ENCODE data around the gene MAFB.

Gene MAFB

DNA sequence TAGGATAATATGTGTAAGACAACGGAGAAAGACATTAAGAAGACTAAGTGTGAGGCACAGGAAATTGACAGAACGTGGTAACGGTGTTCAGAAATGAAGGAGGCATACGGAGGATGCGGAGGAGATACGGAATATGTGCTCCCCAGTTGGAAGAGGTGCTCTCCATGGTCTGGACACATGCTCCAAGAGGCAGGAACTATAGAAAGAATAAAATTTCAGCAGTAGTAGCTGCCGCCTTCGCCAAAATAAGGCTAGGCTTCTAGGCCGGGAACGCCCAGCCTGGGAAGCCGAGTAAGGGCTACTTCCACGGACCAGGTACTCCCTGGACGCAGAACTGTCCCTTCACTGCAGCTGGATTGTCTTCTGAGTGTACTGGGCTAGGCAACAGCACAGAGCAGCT is 7.4 kb downstream of the MAFB start:
- no peak for DNase-seq (ENCODE audit: low spot score)

DNA sequence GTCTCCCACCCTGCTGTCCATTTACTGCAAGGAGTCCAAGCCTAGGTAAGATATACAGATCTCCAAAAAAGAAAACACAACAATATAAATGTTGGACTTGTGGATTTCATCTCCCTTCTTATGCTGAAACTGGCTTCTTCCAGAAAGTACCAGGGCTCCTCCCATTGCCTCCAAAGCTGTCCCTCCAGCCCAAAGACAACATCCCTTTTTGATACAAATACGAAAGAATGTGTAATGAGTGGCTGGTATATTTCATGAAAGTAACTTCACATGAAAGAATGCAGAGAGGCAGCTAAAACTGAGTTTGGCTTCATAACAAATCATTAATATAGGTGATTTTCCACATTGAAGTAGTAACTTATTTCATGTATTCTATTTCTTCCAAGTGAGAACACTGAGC is 7.9 kb downstream of the MAFB start:
- DNase-seq (ENCODE audit: low spot score) = no peak

DNA sequence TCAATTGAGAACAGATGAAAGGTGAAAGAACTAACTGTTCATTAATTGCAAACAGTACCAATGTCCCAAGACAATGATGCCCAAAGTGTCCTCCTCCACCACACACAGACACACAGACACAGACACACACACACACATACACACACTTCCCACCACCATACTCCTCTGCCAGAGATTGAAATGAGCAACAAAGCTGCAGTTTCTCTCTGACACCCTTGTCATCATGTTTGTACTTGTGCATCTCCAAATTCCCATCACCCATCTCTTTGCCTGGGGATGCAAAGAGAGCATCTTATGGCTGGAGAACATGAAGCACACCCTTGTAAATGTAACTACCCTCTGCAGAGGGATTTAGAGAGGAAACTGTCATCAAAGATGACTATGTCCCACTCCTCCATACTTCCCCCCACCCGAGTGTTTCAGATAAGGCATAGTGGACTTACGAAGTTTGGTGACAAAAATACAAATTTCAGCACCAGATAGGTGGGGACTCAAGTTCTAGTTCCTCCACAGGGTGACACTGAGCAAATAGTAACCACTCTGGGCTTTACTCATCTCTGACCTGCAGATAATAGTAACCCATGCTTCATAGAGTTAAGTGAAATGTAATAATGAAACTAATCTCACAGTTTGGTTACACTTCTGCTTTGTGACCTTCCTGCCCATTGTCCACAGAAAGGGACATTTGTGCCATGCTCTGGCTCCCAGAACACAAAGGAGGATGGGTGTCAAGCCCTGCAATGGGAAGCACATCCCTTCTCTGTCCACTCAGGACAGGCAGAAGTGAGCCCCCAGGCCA is 8.7 kb downstream of the MAFB start:
- DNase-seq (ENCODE audit: low spot score) = no peak

DNA sequence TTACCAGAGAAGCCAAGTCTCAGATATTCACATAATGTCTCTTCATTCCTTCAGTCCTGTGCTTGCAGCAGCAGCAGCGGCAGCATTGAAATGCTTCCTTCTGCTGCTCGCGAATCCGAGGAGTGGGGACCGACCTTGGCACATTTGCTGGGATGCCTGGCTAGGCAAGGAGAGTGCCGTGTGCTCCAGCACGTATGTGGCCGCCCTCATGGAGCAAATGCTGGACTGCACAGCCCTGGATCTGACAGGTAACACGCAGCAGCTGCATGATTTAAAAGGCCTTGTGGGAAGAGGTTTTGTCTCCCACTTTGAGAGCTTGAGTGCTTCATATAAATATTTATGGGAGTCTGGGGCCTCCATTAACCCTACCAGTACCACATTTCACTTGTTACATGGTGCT is 9.9 kb downstream of the MAFB start:
- DNase-seq (ENCODE audit: low spot score) = no peak

DNA sequence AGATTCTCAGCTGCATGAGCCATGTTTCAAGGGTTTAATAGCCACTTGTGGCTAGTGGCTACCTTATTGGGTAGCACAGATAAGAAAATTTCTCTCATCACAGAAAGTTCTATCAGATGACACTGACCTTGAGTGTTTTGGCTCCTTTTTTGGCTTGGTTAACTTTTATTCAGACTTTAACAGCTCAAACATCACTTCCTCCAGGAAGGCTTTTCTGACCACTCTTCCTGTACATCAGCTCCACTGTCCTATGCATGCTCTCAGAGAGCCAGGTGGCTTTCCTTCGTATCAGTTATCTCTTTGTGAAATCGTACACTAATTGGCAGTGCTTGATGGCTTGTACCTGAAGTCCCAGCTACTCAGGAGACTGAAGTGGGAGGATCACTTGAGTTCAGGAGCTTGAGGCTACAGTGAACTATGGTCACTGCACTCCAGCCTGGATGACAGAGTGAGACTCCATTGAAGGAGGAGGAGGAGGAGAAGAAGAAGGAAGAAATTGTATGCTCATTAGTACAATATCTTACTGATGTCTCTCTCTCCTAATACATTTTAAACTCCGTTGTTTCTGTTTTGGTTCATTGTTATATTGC is 10.7 kb downstream of the MAFB start:
- no peak for DNase-seq (ENCODE audit: low spot score)

DNA sequence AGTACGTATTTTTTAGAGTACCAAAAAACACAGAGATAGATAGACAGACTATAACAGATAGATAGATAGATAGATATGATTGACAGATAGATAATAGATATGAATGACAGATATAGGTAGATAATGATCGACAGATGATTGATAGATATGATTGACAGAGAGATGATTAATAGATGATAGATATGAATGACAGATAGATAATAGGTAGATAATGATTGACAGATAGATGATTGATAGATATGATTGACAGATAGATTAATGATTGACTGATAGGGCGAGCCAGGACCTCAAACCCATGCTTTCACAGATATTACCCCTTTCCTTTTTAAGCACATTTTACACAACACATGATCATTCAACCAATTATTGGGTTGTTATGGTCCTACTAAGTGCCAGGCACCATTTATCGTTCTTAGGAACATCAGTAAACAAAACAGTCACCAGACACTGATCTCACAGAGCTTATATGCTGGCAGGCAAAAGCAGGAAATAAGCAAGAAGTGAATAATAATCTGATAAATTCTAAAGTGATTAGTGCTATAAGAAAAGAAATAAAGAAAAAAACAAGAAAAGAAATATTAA is 11.6 kb downstream of the MAFB start:
- no peak for DNase-seq (ENCODE audit: low spot score)

DNA sequence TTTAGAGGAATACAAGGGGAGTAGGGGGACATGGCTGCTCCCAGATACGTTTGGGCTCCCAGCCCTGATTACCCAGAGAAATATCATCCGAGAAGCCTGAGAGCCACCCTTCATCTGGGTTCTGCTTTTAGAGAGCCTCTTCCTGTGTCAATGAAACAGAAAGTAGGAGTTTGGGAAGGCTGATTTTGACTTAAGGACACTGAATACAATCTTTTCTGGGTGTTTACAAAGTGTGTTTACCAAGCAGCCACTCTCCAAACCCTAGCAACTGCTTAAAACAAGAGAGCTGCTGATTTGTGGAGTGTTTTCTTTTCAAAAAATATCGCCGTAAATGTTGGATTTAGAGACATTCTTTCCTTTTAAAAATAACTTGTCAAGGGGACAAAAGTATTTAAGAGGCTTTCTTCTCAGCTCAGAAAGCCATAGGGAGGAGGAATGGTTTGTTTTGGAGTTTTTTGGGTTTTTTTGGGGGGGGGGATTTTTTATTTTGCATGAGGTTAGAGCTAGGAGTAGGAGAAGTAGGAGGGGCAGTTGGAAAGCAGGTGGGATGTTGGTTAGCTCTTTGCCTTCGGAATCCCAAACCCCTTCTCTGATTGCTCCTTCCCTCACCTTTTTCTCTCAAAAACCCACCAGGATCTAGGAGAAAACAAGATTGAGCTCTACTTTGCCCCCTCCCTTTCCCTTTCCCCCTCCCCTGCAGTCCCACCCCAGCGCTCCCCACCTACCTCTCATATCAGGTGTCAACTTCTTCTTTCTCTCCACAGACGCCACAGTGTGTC is 12.4 kb downstream of the MAFB start:
- DNase-seq (ENCODE audit: low spot score) = no peak

DNA sequence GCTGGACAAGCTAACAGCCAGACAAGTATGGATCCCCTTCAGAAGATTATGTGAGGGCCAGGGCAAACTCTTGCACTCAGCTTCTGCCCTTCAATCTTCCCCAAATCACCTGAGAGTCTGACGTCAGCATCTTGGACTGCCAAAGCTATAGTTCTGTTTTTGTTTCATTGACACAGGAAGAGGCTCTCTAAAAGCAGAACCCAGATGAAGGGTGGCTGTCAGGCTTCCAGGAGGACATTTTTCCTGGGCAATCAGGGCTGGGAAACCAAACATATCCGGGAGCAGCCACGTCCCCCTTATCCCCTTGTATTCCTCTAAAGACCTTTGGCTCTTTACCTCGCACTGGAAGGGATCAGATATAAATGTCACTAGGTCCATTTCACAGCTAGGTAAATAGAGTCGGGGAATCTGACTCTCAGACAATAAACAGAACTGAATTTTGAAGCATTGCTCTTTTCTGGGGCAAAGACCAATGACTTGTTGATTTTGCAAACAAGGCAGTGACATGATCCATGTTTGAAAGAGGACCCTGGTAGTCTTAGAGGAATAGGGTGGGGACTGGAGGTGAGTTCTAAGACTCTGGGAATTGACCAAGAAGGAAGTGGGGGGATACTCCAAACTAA is 13.3 kb downstream of the MAFB start:
- DNase-seq (ENCODE audit: low spot score) = no peak

DNA sequence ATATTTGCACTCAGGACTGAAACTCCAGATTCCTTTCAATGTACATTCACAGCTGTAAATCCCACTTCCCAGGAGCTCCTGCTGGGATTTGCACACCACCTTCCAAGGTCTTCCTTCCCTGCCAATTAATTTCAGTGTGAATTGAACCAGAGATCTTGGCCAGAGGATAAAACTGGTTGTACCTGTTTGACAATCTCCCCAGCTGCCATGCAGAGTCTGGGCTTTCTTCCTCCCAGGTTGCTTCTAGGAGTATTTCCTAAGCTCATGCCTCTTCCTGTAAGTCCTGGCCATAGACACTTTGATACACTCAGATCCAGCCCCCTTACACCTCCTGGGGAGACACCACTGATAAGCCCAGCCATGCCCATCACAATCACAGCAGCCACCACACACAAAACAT is 15.6 kb downstream of the MAFB start:
- DNase-seq (ENCODE audit: low spot score) = no peak

DNA sequence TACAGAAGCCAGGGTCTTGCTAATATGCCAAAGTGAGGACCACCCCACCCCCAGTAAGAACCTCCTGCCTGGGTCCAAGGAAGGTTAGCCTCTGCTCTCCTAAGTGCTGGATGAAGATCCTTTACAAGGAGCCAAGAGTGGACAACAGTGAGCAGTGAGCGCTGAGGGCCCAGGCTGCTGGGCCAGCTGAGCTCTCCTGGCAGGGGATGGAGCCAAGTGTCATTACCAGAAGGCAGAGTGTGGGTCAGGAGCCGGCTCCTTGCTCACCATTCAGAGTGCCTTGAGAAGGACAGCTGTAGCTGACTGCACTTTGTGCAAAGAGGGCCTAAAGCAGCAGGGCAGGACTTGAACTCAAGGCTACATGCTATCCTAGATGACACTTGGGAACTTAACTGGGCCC is 16.9 kb downstream of the MAFB start:
- DNase-seq (ENCODE audit: low spot score) = no peak

DNA sequence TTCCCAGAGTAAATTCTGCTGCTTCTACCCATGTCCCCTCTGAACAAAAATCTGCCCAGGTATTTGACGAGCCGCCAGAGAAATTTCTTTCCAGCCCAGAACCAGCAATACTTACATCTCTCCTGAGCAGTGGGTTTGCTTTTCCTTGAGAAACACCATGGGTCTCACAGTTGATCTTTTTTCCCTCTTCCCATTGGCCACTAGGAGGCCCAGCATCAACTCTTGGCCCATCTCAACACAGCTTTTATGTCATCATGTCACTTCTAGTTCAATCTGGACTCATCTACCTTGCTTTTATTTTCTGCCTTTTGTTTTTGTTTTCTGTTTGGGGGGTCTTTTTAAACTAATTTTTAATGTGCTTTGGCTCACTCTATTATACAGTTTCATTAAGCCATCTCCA is 18.8 kb downstream of the MAFB start:
- DNase-seq (ENCODE audit: low spot score) = no peak

DNA sequence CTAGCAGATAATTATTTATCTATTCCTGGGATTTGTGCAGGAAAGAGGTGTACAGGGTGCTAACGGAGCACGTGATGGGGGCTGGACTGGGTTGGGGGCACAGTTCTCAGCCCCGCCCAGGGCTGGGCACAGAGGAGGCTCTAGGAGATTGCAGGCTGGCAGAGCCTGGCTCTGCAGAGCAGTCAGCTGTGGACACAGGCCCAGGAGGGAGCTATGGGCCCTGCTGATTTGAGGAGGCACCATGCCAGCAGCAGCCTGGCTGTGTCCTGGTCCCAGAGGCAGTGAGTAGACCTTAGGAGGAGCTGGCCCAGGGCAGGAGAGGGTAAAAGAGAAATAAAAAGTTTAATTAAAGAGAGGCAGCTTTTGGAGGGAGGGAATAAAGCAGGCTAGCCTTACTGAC is 19.3 kb downstream of the MAFB start:
- DNase-seq (ENCODE audit: low spot score) = no peak

DNA sequence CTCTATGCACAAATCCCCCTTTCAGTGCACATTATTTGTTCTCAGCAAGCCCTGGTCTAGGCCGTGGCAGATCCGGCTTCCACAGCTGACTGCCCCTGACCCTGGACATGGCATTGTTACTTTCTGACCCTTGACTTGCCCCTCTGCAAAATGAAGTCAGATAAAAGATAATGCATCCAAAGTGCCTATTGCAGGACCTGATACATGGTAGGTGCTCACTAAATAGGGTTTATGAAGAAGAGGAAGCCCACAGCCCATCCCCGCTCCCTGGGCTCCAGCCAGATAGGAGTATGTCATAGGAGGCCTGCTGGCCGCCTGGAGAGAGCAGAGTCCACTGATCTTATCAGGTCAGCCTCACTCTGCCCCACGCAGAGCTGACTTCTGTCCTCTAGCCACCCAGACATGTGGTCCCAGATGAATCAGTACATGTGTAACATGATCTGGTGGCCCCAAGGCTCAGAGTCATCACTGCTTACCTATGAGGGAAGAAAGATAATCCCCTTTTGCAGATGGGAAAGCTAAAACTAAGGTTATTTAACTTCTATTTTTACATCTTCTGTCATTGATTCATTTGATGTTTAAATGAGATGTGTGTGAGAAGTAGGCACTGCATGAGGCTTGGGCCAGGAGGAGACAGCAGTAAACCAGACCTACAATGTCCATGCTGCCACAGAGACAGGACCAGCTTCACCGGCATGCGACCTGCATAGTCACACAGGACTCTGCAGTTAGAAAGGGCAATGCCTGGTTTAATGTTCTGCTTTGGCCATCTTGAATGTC is 20.4 kb downstream of the MAFB start:
- DNase-seq (ENCODE audit: low spot score) = no peak

DNA sequence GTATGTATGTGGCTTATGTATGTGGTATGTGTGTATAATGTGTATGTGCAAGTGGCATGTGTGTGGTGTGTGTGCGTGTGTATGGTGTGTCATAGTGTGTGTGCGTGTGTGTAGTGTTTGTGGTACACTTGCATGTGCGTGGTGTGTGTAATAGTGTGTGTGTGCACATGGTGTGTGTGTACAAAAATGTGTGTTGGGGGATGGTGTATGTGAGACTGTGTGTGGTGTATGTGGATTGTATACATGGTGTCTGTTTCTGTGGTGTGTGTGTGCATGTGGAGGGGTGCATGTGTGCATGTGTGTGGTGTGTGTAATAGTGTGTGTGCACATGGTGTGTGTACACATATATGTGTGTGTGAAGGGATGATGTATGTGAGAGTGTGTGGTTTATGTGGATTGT is 21.5 kb downstream of the MAFB start:
- no peak for DNase-seq (ENCODE audit: low spot score)

DNA sequence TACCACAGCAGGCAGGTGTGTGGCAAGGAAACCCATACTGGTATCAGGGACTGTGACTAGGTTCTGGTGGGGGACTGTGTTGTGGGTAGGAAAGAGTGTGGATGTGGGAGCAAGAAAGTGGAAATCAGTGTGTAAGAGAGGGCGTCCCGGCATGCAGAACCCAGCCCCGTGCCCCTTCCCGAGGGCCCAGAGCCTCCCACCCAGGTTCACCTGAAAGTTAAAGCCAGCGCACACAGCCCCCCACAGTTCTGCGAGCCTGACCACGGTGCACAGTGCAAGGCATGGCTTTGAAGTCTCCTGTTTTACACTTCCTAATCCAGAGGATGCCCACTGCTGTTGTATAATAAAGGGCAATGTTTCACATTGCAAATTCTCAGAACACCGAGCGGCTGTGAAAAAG is 22.7 kb downstream of the MAFB start:
- no peak for DNase-seq (ENCODE audit: low spot score)

DNA sequence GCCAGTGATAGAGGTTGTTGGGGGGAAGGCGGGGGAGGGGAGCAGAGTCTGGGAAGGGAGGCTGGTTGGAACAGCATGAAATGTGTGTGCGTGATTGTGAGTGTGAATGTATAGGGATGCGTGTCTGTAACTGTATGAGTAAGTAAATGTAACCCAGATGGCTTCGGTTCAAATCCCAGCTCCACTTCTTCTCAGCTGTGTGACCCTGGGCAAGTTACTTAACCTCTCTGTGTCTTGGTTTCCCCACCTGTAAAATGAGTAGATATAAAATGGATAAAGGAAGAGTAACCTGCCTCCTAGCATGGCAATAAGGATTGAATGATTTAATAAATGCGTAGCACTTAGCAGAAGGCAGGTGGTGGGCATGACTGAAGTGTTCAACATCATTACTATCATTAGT is 24.1 kb downstream of the MAFB start:
- DNase-seq (ENCODE audit: low spot score) = no peak

DNA sequence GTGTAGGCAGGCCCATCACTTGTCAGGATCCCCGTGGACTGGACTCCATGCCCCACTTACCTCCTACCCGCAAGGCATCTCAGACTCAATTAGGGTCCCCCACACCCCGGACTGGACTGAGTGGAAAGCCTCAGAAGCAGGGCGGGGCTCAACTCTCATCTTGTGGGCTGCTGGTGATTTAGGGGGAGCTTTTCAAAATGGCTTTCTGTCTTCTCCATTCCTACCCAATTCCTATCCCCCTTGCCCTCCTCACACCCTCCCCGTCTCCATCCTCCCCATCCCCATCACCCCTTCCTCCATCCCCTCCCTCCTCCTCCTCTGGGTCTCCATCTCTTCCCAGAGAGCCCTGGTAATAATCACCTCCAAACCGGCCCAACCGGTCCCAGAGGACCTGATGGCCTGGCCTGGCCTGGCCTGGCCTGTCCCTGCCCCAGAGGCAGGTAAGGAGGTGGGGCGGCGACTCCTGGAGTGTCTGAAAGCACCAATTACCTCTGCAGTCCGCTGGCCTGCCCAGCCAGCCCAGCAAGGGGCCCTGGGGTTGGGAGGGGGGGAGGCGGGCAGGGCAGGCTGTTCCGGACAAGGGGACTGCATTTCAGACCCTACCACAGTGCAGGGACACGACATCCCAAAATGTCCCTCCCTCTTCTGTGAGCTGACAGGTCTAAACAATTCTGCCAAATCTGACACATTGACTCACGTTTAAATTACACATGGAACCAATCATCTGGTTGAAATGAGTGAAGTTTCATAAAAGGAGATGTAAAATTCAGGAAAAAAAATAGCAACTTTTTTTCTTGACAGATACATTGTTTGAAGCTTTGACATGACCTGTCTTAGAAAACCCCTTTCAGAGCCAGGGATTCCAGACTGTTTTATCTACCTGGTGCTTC is 24.8 kb downstream of the MAFB start:
- DNase-seq (ENCODE audit: low spot score) = no peak

DNA sequence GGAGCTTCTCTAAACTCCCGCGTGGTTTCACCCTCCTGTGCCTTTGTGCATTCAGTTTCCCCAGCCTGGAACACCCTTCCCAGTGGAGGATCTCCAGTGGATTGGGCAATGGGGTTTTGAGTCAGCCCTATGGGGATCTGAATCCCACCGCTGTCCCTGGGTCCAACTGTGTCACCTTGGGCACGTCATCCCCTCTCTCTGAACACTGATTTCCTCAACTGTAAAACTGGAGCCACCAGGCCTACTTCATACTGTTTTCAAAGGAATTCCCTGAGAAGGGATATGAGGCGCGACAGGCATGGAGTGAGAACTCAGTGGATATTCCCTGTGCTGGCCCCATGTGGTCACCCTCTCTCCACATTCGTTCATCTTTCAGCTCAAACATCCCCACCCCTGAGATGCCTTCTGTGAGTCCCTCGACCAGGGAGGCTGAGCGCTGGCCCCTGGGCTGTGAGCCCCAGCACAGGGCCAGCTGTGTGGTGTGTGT is 25.7 kb downstream of the MAFB start:
- no peak for DNase-seq (ENCODE audit: low spot score)

DNA sequence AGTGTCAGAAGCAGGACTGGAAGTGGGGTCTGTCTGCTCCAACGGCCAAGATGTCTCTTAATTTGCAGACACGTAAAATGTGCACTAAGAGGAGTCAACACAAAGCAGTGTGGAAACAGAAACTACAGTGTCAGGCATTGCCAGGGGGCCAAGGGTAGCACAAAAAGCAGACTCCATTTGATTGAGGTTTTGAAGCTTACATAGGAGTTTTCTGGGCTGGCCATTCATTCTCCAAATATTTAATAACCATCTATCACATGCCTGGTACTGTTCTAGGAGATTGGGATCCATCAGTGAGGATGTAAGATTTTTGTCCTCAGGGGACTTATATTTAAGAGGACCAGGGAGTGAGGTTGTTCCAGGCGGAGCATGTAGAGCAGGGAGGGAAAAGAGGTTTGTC is 29.5 kb downstream of the MAFB start:
- DNase-seq (ENCODE audit: low spot score) = no peak

DNA sequence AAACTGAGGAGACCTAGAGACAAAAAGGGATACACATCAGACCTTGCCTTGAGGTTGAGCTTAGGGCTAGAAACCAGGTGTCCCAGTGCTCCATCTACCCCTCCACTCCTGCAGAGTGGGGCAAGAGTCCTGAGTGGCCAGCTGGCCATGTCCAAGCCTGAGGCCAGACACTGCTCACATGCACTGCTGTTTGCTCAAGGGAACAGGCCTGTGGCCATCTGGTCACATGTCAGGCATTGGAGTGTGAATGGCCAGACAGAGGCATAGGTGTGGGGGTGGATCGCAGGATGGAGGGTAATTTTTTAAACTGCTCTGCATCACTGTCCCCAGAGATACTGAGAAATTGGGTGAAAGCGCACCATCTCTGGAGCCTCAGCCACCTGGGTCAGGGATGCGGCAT is 30.5 kb downstream of the MAFB start:
- no peak for DNase-seq (ENCODE audit: low spot score)

DNA sequence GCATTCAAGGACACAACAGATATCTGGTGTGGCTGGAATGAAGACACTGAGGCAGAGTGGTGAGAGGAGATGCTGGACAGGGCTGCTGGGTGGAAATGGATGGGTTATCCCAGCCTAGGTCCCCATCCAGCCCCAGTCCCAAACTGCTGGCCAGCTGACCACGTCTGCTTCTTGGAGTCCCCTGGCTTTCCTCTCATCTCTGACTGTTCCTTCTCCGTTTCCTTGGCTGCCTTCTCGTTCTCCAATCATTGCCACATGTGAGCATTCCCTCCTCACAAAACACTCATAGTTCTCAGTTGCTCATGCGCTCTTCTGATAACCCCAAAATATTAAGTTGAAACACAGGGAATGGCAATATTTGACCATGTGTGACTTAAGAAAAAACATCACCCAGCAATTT is 31.5 kb downstream of the MAFB start:
- no peak for DNase-seq (ENCODE audit: low spot score)
